ENCODE results near the gene GLB1L. TPM values are rescaled to one million over a fixed set of nuclear protein-coding genes. Genes with fewer than 3 reads are reported as not detected.

Gene GLB1L
- total and polyA plus RNA-seq, 2 of the 8 experiments (the other 6 are each of a cell fraction or from before 2014, with no cell fraction given) = 3.7 to 4.0 TPM

DNA sequence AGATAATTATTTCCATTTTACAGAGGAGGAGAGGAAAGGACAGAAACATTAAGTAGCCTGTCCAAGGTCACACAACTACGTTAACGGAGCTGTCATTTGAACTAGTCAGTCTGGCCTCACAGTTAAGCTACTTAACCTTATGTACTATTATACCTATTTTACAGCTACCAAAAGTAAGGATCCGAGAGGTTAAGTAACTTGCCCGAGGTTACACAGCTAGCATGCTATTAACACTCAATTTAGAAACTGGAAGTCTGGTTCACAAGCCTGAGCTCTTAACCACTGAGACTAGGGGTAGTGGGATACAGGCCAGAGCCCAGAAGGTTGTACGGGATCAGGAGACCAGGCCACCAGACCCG lies 476 bp downstream of the GLB1L start:
- CTCF ChIA-PET (ENCODE audit: partially characterized antibody) = interaction anchor here (0.6 to 3.0 kb wide), 17 partner anchors 9 to 296 kb away, joined by 3 to 24 read pairs (median 4); partner anchors contain the start of genes ANKZF1, ATG9A, DNAJB2 and NHEJ1
- Histone ChIP-seq H3K79me1 (ENCODE audit: low read depth, low read length) (0 out of 2 replicates have a peak, but pooled peaks cover 5% of the 10 kb centered on the region), H3K36me3 (ENCODE audit: control insufficient read depth in 2 of 4, insufficient read depth in 4 of 4, low read length in 3 of 4) (peaks cover 0 to 3% (median under 1%) of the 10 kb centered on the region in 4 experiments; a peak in 3 of 8 replicates), H3K4me1 (replicated peaks in 1 of 4; ENCODE audit: control insufficient read depth in 3 of 4, insufficient read depth in 4 of 4, low read length in 3 of 4) (peaks cover 0 to 5% (median 3%) of the 10 kb centered on the region in 4 experiments; a peak in 3 of 7 replicates), H4K5ac (ENCODE audit: insufficient read length, low read depth, low read length) (peak overlapping the region; percentile 78), H2AFZ (ENCODE audit: low read length) (peak overlapping the region; percentile 47; the same call in 1 of the 2 replicates), H3K27ac (ENCODE audit: low read depth, low read length) (peak overlapping the region; percentile 91), H3K23me2 (ENCODE audit: low read depth, low read length) (peaks cover 8% of the 10 kb centered on the region), H2BK120ac (replicated peaks; ENCODE audit: low read depth, low read length) (no peak overlapping the region), H4K91ac (replicated peaks; ENCODE audit: insufficient read length, low read length) (no peak overlapping the region), H3K9me3 (ENCODE audit: insufficient read depth in 2 of 2, low read depth in 1 of 2, low read length in 1 of 2) (no peaks in the 10 kb centered on the region), H3K18ac (ENCODE audit: extremely low read depth, low read length) (no peak overlapping the region), H2AK5ac (ENCODE audit: low read depth, low read length) (no peak overlapping the region), H3K56ac (replicated peaks; ENCODE audit: insufficient read length, low read depth, low read length) (peak overlapping the region; percentile 7), H2BK20ac (ENCODE audit: low read length) (no peak overlapping the region), H3K9ac (replicated peaks in 1 of 4; ENCODE audit: extremely low read depth in 1 of 4, low read depth in 3 of 4, low read length in 3 of 4) (peak overlapping the region in 3 of 4 experiments; percentile 9 to 95 (median 65); a peak in 5 of 7 replicates), H3K79me2 (ENCODE audit: control insufficient read depth in 1 of 2, insufficient read depth in 2 of 2, low read length in 2 of 2) (peaks cover 0 to 5% of the 10 kb centered on the region in 2 experiments; a peak in 1 of 4 replicates), H2BK5ac (ENCODE audit: low read depth, low read length) (no peak overlapping the region), H4K20me1 (replicated peaks in 1 of 2; ENCODE audit: control insufficient read depth in 1 of 2, insufficient read depth in 2 of 2, low read length in 2 of 2) (no peaks in the 10 kb centered on the region), H3K27me3 (replicated peaks in 1 of 4; ENCODE audit: control insufficient read depth in 3 of 4, extremely low read depth in 1 of 4, insufficient read depth in 3 of 4, low read length in 3 of 4) (no peaks in the 10 kb centered on the region), H3K4ac (replicated peaks; ENCODE audit: insufficient read length, low read depth, low read length) (no peak overlapping the region), H2BK12ac (ENCODE audit: low read depth, low read length) (no peak overlapping the region), H3K23ac (ENCODE audit: insufficient read length) (no peak overlapping the region), H3K4me3 (ENCODE audit: extremely low read depth in 1 of 4, insufficient read depth in 2 of 4, low read depth in 3 of 4, low read length in 4 of 4) (peak overlapping the region; percentile 74 to 81 (median 80)), H3K4me2 (ENCODE audit: insufficient read depth in 1 of 2, low read depth in 2 of 2, low read length in 2 of 2) (peak overlapping the region; percentile 91 to 98), H4K8ac (ENCODE audit: extremely low read depth, insufficient read depth, low read length) (peak overlapping the region; percentile 100; the same call in 1 of the 2 replicates), H3K14ac (ENCODE audit: insufficient read length) (no peak overlapping the region), H2BK15ac (ENCODE audit: low read length) (no peak overlapping the region)
- no peak for DNase-seq (ENCODE audit: low read depth in 1 of 2, low spot score in 2 of 2)
- no peak for TF ChIP-seq TAF1 (IDR thresholded peaks at IDR 0.05; ENCODE audit: low read depth, low read length)
- TF ChIP-seq ZNF274 (IDR thresholded peaks at IDR 0.05; ENCODE audit: borderline replicate concordance, extremely low read depth, low read length) = no peak
- no peak for TF ChIP-seq CHD1 (IDR thresholded peaks at IDR 0.05; ENCODE audit: low read depth, low read length)
- no peak for TF ChIP-seq RAD21 (IDR thresholded peaks at IDR 0.05 in 1 of 2, conservative IDR thresholded peaks at IDR 0.05 in 1 of 2; ENCODE audit: low read depth in 2 of 2, low read length in 2 of 2)
- TF ChIP-seq KDM1A (IDR thresholded peaks at IDR 0.05; ENCODE audit: borderline replicate concordance, low read length) = peak; percentile 76
- no peak for TF ChIP-seq CBX8 (IDR thresholded peaks at IDR 0.05; ENCODE audit: borderline replicate concordance, low read depth, low read length)
- FAIRE-seq = no peak
- WGBS, 2 experiments (ENCODE audit: extremely low coverage in 1 of 2, insufficient coverage in 1 of 2, insufficient read length in 1 of 2, insufficient replicate concordance in 2 of 2, low coverage in 1 of 2, low lambda C conversion rate in 2 of 2, missing lambda C conversion rate in 1 of 2) = 63% methylated on average over 6 of the region's 6 CpGs; no CpG with 5 or more reads in 1 of the 2 experiments
- POLR2A ChIA-PET (ENCODE audit: partially characterized antibody) = interaction anchor here (1.0 to 14.9 kb wide), 17 partner anchors 9 to 143 kb away, joined by 3 to 190 read pairs (median 6); partner anchors contain the start of genes ABCB6, ANKZF1, ATG9A and DNAJB2
